Astrocyte of the cerebellum (primary cell): ENCODE results near the gene EFCAB11.
"Not testable (repeated sequence)": the region's sequence is repeated elsewhere in the genome, so short reads cannot be mapped to it uniquely, and the experiment has no call there.

Source experiments
- DNase-seq: peaks from one replicate; pipeline ENCODE4 v3.0.0-alpha.2; 2011; ENCODE audit warnings: low read depth
- H3K4me3 ChIP-seq: 2 replicates; pipeline ENCODE4 v1.5.1; 2011; ENCODE audit warnings: mild to moderate bottlenecking, low read depth, low read length, moderate library complexity
- CTCF ChIP-seq: IDR thresholded peaks from 2 replicates; pipeline ENCODE4 v1.5.1; 2012; ENCODE audit warnings: low read length, low read depth, moderate library complexity, mild to moderate bottlenecking; ENCODE audit errors: missing control alignments
- in situ Hi-C: cut with HindIII; loops from 2 replicates; pipeline ENCODE4 v1.10.0; 2017; ENCODE audit warnings: low sequenced_read_pairs

The EFCAB11 gene

GRCh38 chr14:89899917-89900663 is 54.4 kb downstream of the EFCAB11 start:
- peak; percentile 52 for TF ChIP-seq CTCF
- DNase-seq: no peak

DNA sequence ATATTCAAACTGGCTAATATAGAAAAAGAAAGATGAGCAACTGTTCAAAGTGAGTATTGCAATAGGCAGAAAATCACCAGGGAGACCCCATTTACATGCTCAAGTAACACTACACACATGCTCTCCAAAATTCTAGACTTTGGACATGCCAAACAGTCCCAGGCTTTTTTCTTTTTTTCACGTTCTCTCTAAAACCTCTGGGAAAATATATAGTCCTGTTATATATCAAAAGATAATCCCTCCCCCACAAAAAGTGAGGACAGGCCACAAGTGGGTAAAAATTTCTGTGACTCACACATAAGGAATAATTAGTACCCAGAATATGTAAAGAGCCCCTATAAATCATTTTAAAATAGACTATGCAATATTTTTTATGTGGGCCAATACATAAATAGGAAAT is 55.2 kb downstream of the EFCAB11 start:
- no peak for TF ChIP-seq CTCF
- in situ Hi-C loops: no loop called here

More at GRCh38 chr14:89899917-89900663, 54.4 kb downstream of the EFCAB11 start:
- no peak overlapping the region for H3K4me3 ChIP-seq
- in situ Hi-C loops: loop anchor here (25.0 kb wide), 1 partner anchor 863 kb away; no protein-coding TSS in a partner anchor

DNA sequence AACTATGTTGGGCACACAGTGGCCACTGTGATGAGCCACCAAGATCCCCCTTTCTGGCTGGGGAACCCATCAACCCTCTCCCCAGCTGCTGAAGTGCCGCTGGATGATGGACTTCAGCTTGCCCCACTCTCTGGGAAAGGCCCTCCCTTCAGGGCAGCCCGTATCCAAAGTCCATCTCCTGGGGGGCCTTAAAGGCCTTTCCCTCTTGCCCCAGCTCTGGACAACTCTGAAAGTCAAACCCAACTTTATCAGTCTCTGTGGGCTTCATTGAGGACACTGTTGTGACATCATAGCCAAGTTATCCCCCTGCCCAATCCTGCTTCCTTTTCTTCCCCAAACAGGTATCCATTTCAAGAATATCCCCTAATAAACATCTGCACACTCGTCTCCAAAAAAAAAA is 61.1 kb downstream of the EFCAB11 start:
- H3K4me3 ChIP-seq, DNase-seq, in situ Hi-C loops: not testable (repeated sequence)

More for the DNA sequence above, 55.2 kb downstream of the EFCAB11 start:
- no peak overlapping the region for H3K4me3 ChIP-seq
- no peak for DNase-seq

DNA sequence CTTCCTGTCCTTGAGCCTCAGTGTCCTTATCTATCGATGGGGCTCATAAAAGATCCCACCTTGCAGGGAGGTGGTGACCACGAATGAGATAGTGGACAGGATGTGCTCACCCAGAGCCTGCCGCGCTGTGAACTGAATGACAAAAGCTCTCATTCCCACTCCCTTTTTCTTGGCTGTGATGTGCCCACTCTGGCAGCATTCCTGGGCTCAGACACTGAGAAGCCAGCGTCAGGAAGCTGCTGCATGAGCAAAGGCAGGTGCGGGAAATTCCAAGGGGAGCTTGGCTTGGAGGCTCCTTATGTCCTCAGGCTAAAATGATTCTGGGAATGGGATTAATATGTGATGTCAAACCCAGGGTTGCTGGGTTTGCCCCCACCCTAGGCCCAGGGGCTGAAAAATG is 61.6 kb downstream of the EFCAB11 start:
- in situ Hi-C loops: no loop called here
- no peak for TF ChIP-seq CTCF
- no peak overlapping the region for H3K4me3 ChIP-seq
- DNase-seq: no peak

DNA sequence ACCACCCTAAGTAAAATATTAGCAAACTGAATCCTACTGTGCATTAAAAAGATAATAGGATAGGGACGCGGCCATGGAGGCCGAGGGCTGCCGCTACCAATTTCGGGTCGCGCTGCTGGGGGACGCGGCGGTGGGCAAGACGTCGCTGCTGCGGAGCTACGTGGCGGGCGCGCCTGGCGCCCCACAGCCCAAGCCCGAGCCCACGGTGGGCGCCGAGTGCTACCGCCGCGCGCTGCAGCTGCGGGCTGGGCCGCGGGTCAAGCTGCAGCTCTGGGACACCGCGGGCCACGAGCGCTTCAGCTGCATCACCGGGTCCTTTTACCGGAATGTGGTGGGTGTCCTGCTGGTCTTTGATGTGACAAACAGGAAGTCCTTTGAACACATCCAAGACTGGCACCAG is 62.8 kb downstream of the EFCAB11 start:
- in situ Hi-C loops, H3K4me3 ChIP-seq, DNase-seq: not testable (repeated sequence)

DNA sequence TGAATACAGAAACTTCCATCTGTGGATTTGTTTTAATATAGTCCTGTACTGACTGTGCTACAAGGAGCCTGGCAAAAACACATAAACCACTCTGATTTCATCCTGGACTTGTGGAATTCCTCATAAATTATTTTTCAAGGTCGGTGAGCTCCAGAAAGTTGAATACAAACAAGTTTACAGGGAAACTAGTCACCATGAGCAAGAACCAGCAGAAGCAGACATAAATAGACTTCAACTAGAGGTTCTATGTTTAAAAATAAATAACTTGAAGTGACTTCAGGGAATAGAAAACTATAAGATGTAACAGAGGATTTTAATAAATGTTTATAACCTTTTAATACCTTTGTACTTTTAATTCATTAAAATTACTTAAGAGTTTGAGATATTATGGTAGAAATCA is 63.5 kb downstream of the EFCAB11 start:
- DNase-seq: no peak

DNA sequence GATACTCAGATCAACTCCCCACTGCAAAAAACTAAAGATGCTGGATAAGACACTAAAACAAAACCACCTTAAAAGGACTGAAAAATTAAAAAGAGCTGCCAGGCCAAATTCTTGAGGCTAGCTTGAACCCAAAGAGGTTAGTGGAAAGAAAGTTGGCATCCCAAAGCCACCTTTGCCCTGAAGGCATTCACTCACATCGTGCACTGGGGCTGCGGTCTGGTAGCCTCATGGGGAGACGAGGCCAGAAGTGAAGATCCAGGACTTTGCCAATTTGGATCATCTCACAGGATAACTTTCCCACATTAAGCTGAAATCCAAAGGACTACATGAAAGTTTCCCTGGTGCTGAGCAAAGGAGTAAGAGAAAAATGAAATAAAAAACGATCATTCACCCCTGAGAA is 63.9 kb downstream of the EFCAB11 start:
- TF ChIP-seq CTCF: no peak
- no peak overlapping the region for H3K4me3 ChIP-seq
- DNase-seq: peak; percentile 34
- in situ Hi-C loops: no loop called here

More for the DNA sequence above, 63.5 kb downstream of the EFCAB11 start:
- H3K4me3 ChIP-seq: no peak overlapping the region
- TF ChIP-seq CTCF: no peak
- in situ Hi-C loops: no loop called here

- in situ Hi-C loops: no loop called here
- TF ChIP-seq CTCF: no peak
- no peak overlapping the region for H3K4me3 ChIP-seq
- no peak for DNase-seq
These were observed 64.9 kb downstream of the EFCAB11 start for GRCh38 chr14:89889626-89890025.
